HepG2 (cell line): ENCODE results near the gene SKI. TPM values are rescaled to one million over a fixed set of nuclear protein-coding genes. Genes with fewer than 3 reads are reported as not detected.

ENCODE experiments used
- AKAP8 ChIP-seq: sonication (generic); formaldehyde crosslinking; IDR thresholded peaks from 2 replicates; pipeline ENCODE4 v1.5.1; 2020; ENCODE audit warnings: mild to moderate bottlenecking, missing genetic modification reagents
- ARID4A ChIP-seq: sonication (generic); formaldehyde crosslinking; IDR thresholded peaks from 2 replicates; pipeline ENCODE4 v1.5.0; 2020; ENCODE audit warnings: mild to moderate bottlenecking, missing genetic modification reagents, borderline replicate concordance
- DPF2 ChIP-seq: sonication (generic); formaldehyde crosslinking; IDR thresholded peaks from 2 replicates; pipeline ENCODE4 v1.4.0; 2020; ENCODE audit warnings: mild to moderate bottlenecking, low read depth, missing genetic modification reagents, borderline replicate concordance
- HDAC1 ChIP-seq: sonication (generic); formaldehyde crosslinking; IDR thresholded peaks from 2 replicates; pipeline ENCODE4 v1.5.1; 2020; ENCODE audit warnings: mild to moderate bottlenecking, missing genetic modification reagents
- LCORL ChIP-seq, 2 experiments: fragments of 450-650 bp in 1 of 2; sonication (generic) in 1 of 2; formaldehyde crosslinking in 1 of 2; IDR thresholded peaks; 2 replicates each; pipeline versions ENCODE4 v1.5.0 to v1.6.1; 2017 to 2020; ENCODE audit warnings: antibody characterized with exemption in 1 of 2, missing genetic modification reagents in 1 of 2
- MXD4 ChIP-seq: IDR thresholded peaks from 2 replicates; pipeline ENCODE4 v1.6.1; 2016; ENCODE audit warnings: mild to moderate bottlenecking, missing biosample characterization, missing genetic modification reagents
- PBX3 ChIP-seq: sonication (generic); formaldehyde crosslinking; IDR thresholded peaks from 2 replicates; pipeline ENCODE4 v1.8.1; 2023; ENCODE audit warnings: missing genetic modification reagents, inconsistent platforms, borderline replicate concordance
- PHF20 ChIP-seq: sonication (generic); formaldehyde crosslinking; IDR thresholded peaks from 2 replicates; pipeline ENCODE4 v1.5.0; 2020; ENCODE audit warnings: mild to moderate bottlenecking, missing genetic modification reagents
- SOX13 ChIP-seq, 3 experiments: fragments of 450-650 bp in 1 of 3; sonication (generic) in 1 of 3; formaldehyde crosslinking in 1 of 3; IDR thresholded peaks in 2 of 3; conservative IDR thresholded peaks in 1 of 3; 2 replicates each; pipeline versions ENCODE4 v1.5.0 to v1.6.1; 2016 to 2020; ENCODE audit warnings: antibody characterized with exemption in 1 of 3, mild to moderate bottlenecking in 1 of 3, missing compliant biosample characterization in 1 of 3, missing genetic modification reagents in 1 of 3, moderate library complexity in 1 of 3
- STAG1 ChIP-seq: sonication (generic); formaldehyde crosslinking; IDR thresholded peaks from 2 replicates; pipeline ENCODE4 v1.4.0; 2020; ENCODE audit warnings: missing genetic modification reagents
- U2AF1 ChIP-seq: fragments of 200-400 bp; formaldehyde crosslinking; optimal IDR thresholded peaks from 2 replicates; pipeline ENCODE3; 2017; ENCODE audit warnings: mild to moderate bottlenecking, low read depth, low read length
- YY1 ChIP-seq: IDR thresholded peaks from 2 replicates; pipeline ENCODE4 v1.6.1; 2011; ENCODE audit warnings: low read length, low read depth, moderate library complexity, mild to moderate bottlenecking; ENCODE audit not compliant: insufficient read depth, insufficient replicate concordance
- ZBTB20 ChIP-seq: sonication (generic); formaldehyde crosslinking; IDR thresholded peaks from 2 replicates; pipeline ENCODE4 v1.8.1; 2023; ENCODE audit warnings: missing genetic modification reagents, low read depth, mild to moderate bottlenecking, borderline replicate concordance
- ZBTB4 ChIP-seq: sonication (generic); formaldehyde crosslinking; IDR thresholded peaks from 2 replicates; pipeline ENCODE4 v1.4.0; 2020; ENCODE audit warnings: missing genetic modification reagents, mild to moderate bottlenecking, borderline replicate concordance
- ZBTB7B ChIP-seq: sonication (generic); formaldehyde crosslinking; IDR thresholded peaks from 2 replicates; pipeline ENCODE4 v1.4.0; 2020; ENCODE audit warnings: missing genetic modification reagents
- ZNF501 ChIP-seq: sonication (generic); formaldehyde crosslinking; IDR thresholded peaks from 2 replicates; pipeline ENCODE4 v1.5.1; 2020; ENCODE audit warnings: mild to moderate bottlenecking, moderate library complexity, missing genetic modification reagents
- ZNF543 ChIP-seq: sonication (generic); formaldehyde crosslinking; IDR thresholded peaks from 2 replicates; pipeline ENCODE4 v1.4.0; 2020; ENCODE audit warnings: mild to moderate bottlenecking, missing genetic modification reagents
- polyA plus RNA-seq, 8 experiments: library from polyadenylated mRNA; depleted of rRNA in 3 of 8; stranded (reverse) in 7 of 8; unstranded in 1 of 8; fragments of >200 nt; fragmentation: Illumina TruSeq in 4 of 8; extraction: Trizol in 4 of 8; gene quantifications; 2 replicates each; pipeline versions ENCODE4 v1.2.1 to v1.2.3, GENCODE V29; 2011 to 2016; ENCODE audit warnings: low read depth in 4 of 8, missing spikeins in 1 of 8, mixed read lengths in 1 of 8; ENCODE audit not compliant: insufficient read depth in 1 of 8
- total RNA-seq, 5 experiments: library from RNA; depleted of rRNA; stranded (reverse); fragments of >200 nt; fragmentation: Illumina TruSeq; extraction: Trizol; gene quantifications; 2 replicates each; pipeline ENCODE4 v1.2.3, GENCODE V29; 2016; ENCODE audit warnings: low read depth in 1 of 5

The SKI gene
- total and polyA plus RNA-seq, 2 of the 13 experiments (the other 11 are each of a cell fraction or from before 2014, with no cell fraction given): 4.7 to 6.9 TPM

GRCh38 chr1:2248127-2248826 lies 20.2 kb downstream of the SKI start (continued):
- peak; percentile 70; the same call in 1 of the 2 replicates for TF ChIP-seq ZBTB4 (CRISPR knock-in tag)
- 0 out of 2 replicates have a peak, but pooled peaks have one; percentile 25 for TF ChIP-seq MXD4 (CRISPR knock-in tag)
- TF ChIP-seq DPF2: no peak
- TF ChIP-seq ZBTB20 (CRISPR knock-in tag): 0 out of 2 replicates have a peak, but pooled peaks have one; percentile 67
- TF ChIP-seq U2AF1: peak; percentile 39
- peak; percentile 43 for TF ChIP-seq ZNF501 (CRISPR knock-in tag)
- TF ChIP-seq PBX3 (CRISPR knock-in tag): no peak
- TF ChIP-seq ARID4A (CRISPR knock-in tag): peak; percentile 23; the same call in 1 of the 2 replicates
- no peak for TF ChIP-seq SOX13 (IDR thresholded peaks at IDR 0.05)
- peak in 1 of 2 experiments; percentile 33; a peak in 1 of 4 replicates for TF ChIP-seq SOX13 (CRISPR knock-in tag; conservative IDR thresholded peaks at IDR 0.05 in 1 of 2, IDR thresholded peaks at IDR 0.05 in 1 of 2)
- TF ChIP-seq HDAC1 (CRISPR knock-in tag): peak; percentile 58; the same call in 1 of the 2 replicates
- 0 out of 2 replicates have a peak, but pooled peaks have one; percentile 37 for TF ChIP-seq ZNF543
- peak; percentile 29; the same call in 1 of the 2 replicates for TF ChIP-seq STAG1 (CRISPR knock-in tag)
- peak; percentile 83 for TF ChIP-seq ZBTB7B (CRISPR knock-in tag)
- TF ChIP-seq YY1: peak; percentile 57
- no peak for TF ChIP-seq PHF20 (CRISPR knock-in tag)
- TF ChIP-seq AKAP8: no peak
- no peak for TF ChIP-seq LCORL (IDR thresholded peaks at IDR 0.05)
- peak; percentile 68; the same call in 1 of the 2 replicates for TF ChIP-seq LCORL (CRISPR knock-in tag; IDR thresholded peaks at IDR 0.05)
